GM12865 (cell line): ENCODE results near the gene PDZD2.
"Not testable (repeated sequence)": the region's sequence is repeated elsewhere in the genome, so short reads cannot be mapped to it uniquely, and the experiment has no call there.

ENCODE experiments used
- DNase-seq: peaks from one replicate; pipeline ENCODE4 v3.0.0; 2010; ENCODE audit warnings: low read depth
- H3K4me3 ChIP-seq: 2 replicates; pipeline ENCODE4 v1.5.1; 2011; ENCODE audit warnings: mild to moderate bottlenecking, low read depth, low read length, control low read depth
- TF ChIP-seq, protein P1 (sequence below): IDR thresholded peaks from 2 replicates; pipeline ENCODE4 v1.5.1; 2011; ENCODE audit warnings: low read length, control low read depth, low read depth, inconsistent platforms; ENCODE audit not compliant: insufficient read depth; ENCODE audit errors: missing control alignments

PDZD2 gene

DNA sequence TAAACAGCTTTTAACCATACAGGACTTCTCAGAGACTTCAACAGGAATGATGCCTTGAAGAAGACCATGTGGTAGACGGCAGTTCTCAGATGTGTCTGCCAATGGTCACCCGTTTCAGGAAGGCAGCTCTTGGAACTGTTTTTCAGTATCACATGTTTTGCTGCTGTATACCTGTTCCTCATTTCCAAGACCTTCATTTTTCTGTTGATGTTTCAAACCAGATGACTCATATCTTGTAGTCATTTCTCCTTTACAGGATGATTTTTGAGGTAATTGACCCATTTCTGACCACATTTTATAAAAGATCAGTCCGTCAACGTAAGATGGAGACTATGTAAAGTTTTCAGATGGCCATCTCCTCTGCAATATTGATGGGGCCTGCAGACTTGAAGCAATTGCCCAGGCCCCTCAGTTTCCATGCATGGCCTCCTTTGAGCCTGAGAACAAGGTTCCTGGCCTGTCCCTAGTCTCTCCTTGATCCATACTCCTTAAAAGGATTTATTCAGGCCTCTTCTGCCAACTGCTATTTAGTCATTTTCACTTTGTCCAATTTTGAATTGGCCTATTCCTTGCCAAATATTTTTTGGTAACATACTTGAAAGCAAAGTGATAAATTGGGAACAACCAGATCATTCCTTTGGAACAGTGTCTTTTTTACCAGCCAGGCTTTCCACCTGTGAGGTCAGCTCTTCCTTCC lies 128.6 kb downstream of the PDZD2 start:
- TF ChIP-seq, protein P1, sequence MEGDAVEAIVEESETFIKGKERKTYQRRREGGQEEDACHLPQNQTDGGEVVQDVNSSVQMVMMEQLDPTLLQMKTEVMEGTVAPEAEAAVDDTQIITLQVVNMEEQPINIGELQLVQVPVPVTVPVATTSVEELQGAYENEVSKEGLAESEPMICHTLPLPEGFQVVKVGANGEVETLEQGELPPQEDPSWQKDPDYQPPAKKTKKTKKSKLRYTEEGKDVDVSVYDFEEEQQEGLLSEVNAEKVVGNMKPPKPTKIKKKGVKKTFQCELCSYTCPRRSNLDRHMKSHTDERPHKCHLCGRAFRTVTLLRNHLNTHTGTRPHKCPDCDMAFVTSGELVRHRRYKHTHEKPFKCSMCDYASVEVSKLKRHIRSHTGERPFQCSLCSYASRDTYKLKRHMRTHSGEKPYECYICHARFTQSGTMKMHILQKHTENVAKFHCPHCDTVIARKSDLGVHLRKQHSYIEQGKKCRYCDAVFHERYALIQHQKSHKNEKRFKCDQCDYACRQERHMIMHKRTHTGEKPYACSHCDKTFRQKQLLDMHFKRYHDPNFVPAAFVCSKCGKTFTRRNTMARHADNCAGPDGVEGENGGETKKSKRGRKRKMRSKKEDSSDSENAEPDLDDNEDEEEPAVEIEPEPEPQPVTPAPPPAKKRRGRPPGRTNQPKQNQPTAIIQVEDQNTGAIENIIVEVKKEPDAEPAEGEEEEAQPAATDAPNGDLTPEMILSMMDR, result no peak
- peak; percentile 35 for DNase-seq
- H3K4me3 ChIP-seq, result no peak overlapping the region

DNA sequence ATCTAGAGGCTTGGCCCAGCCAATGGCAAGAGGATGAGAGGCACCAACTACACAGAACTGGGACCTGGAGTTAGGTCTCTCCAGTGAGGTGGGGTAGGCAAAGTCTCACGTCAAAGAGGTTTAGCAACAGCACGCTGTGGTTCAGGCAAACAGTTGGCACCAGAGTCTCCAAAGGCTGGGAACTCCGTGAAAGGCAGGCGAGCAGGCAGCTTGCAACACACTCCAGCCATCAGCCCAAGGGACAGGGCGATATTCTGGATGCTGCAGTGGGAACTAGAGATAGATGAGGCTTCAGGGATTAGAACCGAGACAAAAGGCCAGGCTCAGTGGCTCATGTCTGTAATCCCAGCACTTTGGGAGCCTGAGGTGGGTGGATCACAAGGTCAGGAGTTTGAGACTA lies 129.1 kb downstream of the PDZD2 start:
- DNase-seq, result no peak
- no peak overlapping the region for H3K4me3 ChIP-seq
- TF ChIP-seq, protein P1, result no peak

DNA sequence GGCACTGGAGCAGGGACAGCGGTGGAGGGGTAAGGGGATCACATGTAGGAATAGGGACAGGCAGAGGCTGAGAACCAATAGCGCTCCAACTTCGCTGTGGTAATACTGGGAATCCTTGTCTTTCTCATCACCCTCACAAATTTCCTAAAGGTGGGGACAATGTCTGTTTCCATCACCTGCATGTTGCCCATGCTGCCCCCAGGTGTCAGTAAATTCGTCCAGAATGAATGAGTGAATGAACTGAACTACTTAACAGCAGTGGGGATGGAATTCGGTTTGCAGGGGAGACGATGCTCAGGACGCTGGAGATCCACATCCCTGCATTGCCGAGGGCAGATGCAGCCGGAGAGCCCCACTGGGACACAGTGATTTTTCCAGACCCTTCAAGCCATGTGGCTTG lies 129.9 kb downstream of the PDZD2 start:
- no peak overlapping the region for H3K4me3 ChIP-seq
- no peak for DNase-seq
- TF ChIP-seq, protein P1, result no peak

DNA sequence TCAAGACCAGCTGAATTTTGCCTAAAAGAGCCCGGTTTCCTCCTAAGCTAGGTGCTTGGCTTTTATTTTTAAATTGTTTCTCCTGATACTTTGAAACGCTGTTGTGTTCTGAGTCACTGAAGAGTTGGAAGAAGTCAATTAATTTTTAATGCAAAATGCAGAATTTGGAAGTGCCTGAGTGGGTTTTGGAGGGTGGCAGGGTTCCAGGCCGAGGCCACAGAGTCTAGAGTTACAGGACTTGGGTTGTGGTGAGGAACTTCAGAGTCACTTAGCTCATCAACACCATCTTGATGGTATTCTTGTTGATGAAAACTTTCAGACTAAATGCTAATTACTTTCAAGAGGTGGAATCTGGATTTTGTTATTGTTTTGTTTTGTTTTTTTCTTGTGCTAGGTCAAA lies 130.6 kb downstream of the PDZD2 start:
- no peak overlapping the region for H3K4me3 ChIP-seq
- TF ChIP-seq, protein P1, result no peak
- peak; percentile 36 for DNase-seq

DNA sequence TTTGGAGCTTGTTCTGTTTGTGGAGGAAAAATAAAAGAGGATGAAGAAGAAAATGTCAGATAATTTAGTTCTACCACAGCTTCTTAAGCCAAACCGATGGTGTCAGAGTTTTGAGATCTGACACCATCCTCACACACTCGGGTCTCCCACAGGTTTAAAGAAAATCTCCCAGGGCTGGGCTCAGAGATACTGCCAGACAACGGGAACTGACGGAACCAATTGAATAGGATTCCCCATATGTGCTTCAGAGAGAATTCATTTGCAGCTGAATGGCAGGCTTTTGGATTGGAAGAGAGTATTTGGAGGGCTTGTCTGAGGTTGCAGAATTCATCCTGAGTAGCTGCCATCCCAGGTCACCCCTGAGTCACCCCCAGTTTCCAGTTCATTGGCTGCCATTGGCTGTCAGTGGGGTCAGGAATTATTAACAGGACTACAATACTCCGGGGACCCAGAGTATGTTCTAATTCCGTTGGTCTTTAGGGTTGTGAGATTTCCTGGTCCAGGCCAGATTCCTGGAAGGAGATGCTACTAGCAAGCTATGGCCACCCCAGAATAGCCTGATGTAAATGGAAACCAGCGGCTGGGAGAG lies 131.3 kb downstream of the PDZD2 start:
- TF ChIP-seq, protein P1, result no peak
- DNase-seq, result no peak
- H3K4me3 ChIP-seq, result no peak overlapping the region

DNA sequence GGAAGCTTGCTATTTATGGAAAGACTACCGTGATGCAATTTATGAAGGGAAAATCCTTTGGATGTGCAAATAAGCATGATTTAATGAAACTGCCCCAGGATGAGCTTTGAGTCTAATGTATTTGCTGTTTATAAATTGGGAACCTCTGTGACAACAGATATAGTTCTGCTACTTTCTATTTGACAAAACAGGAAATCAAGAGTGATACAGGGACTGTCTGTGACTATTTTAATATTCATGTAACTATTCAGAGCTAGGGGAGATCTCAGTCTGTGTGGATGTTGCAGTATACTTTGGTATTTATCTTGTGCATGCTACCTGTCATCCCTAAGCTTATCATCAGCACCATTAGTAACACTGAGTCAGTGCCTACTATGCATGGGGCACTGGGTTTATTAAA lies 132.1 kb downstream of the PDZD2 start:
- peak; percentile 57 for DNase-seq
- H3K4me3 ChIP-seq, result no peak overlapping the region
- TF ChIP-seq, protein P1, result no peak

DNA sequence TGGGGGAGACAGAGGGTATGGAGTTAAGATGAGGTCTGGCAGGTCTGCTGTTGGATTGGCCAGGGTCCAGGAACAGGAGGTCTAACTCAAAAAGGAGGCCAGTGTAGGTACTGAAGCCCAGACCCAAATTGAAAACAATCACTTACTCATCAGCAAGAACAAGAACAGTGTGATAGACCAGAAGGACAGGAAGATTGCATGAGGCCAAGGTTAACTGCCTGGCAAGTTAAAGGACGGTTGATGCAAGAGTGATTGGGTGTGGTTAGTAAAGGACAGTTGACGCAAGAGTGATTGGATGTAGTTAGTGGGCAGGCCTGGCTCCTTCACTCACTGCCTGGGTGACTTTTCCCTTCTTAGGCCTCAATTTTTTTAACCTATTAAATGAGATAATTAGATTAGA lies 132.6 kb downstream of the PDZD2 start:
- TF ChIP-seq, protein P1, result no peak
- H3K4me3 ChIP-seq, result no peak overlapping the region
- DNase-seq, result peak; percentile 50

DNA sequence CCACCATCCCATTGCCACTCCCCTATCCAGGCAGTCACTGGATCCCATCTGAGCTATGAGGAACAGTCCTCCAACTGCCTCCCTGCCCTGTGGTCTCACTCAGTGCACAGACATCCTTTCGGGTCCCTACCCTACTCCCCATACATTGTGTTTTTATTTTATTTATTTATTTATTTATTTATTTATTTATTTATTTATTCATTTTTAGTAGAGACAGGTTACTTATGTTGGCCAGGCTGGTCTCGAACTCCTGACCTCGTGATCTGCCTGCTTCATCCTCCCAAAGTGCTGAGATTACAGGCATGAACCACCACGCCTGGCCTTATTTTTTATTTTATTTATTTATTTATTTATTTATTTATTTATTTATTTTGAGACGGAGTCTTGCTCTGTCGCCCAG lies 137.4 kb downstream of the PDZD2 start:
- H3K4me3 ChIP-seq, DNase-seq: not testable (repeated sequence)
